Subcutaneous abdominal adipose tissue (tissue), 5 donors: ENCODE data around the gene SMURF1.

Experiments used
- H3K27ac ChIP-seq: one replicate; pipeline ENCODE4 v1.7.0; 2013; ENCODE audit warnings: low read depth, mild to moderate bottlenecking, inconsistent platforms, low read length, moderate library complexity
- H3K27me3 ChIP-seq, 5 donors: one replicate each; pipeline ENCODE4 v1.7.0; 2013; ENCODE audit warnings: low read length in 5 of 5, inconsistent platforms in 1 of 5; ENCODE audit not compliant: control insufficient read depth in 5 of 5, insufficient read depth in 4 of 5
- H3K36me3 ChIP-seq, 5 donors: one replicate each; pipeline ENCODE4 v1.7.0; 2013; ENCODE audit warnings: low read length in 5 of 5; ENCODE audit not compliant: control insufficient read depth in 5 of 5, insufficient read depth in 5 of 5
- H3K4me1 ChIP-seq, 5 donors: one replicate each; pipeline ENCODE4 v1.7.0; 2013; ENCODE audit warnings: low read length in 5 of 5, mild to moderate bottlenecking in 3 of 5, moderate library complexity in 1 of 5; ENCODE audit not compliant: control insufficient read depth in 5 of 5, insufficient read depth in 5 of 5
- H3K4me3 ChIP-seq, 5 donors: one replicate each; pipeline ENCODE4 v1.7.0; 2013; ENCODE audit warnings: low read length in 5 of 5, low read depth in 1 of 5
- H3K9ac ChIP-seq, 5 donors: one replicate each; pipeline ENCODE4 v1.7.0; 2013; ENCODE audit warnings: low read length in 5 of 5, mild to moderate bottlenecking in 4 of 5, moderate library complexity in 3 of 5
- H3K9me3 ChIP-seq, 5 donors: one replicate each; pipeline ENCODE4 v1.7.0; 2013; ENCODE audit warnings: low read length in 5 of 5; ENCODE audit not compliant: control insufficient read depth in 5 of 5
- donor health status: healthy.
- donor health status: healthy.
- donor health status: healthy.
- donor health status: healthy.
- donor health status: healthy.

SMURF1 gene

DNA sequence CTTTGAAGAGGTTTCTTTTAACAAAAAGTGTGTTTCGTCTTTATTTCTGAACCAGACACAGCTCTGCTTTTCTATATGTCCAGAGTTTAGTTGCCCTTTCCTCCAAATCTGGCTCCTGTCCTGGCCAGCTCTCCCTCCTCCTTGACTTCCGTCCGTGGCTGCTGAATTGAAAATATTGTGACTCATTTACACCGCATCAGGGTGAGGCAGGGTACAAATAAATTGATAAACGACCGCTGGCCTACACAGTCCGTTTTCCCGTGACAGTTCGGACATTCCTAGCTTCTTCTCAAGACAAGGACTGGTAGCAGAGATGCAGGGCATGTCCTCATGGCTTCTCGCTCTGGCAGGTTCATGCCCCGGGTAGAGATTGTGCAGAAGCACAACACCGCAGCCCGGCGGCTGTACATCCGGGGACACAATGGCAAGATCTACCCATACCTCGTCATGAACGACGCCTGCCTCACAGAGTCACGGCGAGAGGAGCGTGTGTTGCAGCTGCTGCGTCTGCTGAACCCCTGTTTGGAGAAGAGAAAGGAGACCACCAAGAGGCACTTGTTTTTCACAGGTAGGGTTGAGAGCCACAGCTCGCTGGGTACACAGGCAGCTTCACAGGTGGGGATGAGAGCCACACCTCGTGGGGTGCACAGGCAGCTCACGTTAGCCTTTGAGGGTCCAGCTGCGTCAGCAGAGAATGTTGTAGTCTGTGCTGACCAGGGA is 139.0 kb downstream of the SMURF1 start:
- Histone ChIP-seq H3K4me3 (no peak overlapping the region), H3K9me3 (no peaks in the 10 kb centered on the region), H3K27ac (peak overlapping the region; percentile 19), H3K9ac (no peak overlapping the region), H3K4me1 (peaks cover 0 to 25% (median 18%) of the 10 kb centered on the region in 5 donors), H3K27me3 (no peaks in the 10 kb centered on the region), H3K36me3 (peaks cover 2 to 88% (median 71%) of the 10 kb centered on the region in 5 donors)

- peak overlapping the region; percentile 37 for H3K27ac ChIP-seq
- no peaks in the 10 kb centered on the region for H3K27me3 ChIP-seq
- H3K36me3 ChIP-seq: peaks cover 2 to 90% (median 72%) of the 10 kb centered on the region in 5 donors
- no peaks in the 10 kb centered on the region for H3K9me3 ChIP-seq
- H3K4me3 ChIP-seq: no peak overlapping the region
- H3K9ac ChIP-seq: no peak overlapping the region
- peaks cover 0 to 20% (median 11%) of the 10 kb centered on the region in 5 donors for H3K4me1 ChIP-seq
These were observed 139.7 kb downstream of the SMURF1 start for GRCh38 chr7:99004216-99004615.

- Histone ChIP-seq H3K9ac (no peak overlapping the region), H3K36me3 (peaks cover 2 to 90% (median 72%) of the 10 kb centered on the region in 5 donors), H3K9me3 (no peaks in the 10 kb centered on the region), H3K4me3 (no peak overlapping the region), H3K27ac (peak overlapping the region; percentile 37), H3K27me3 (no peaks in the 10 kb centered on the region), H3K4me1 (peaks cover 0 to 16% (median 7%) of the 10 kb centered on the region in 5 donors)
These were observed 140.5 kb downstream of the SMURF1 start for GRCh38 chr7:99003419-99003818.

GRCh38 chr7:99002827-99003212 is 141.1 kb downstream of the SMURF1 start:
- Histone ChIP-seq H3K9ac (no peak overlapping the region), H3K4me1 (peaks cover 0 to 16% (median 7%) of the 10 kb centered on the region in 5 donors), H3K9me3 (no peaks in the 10 kb centered on the region), H3K36me3 (peaks cover 2 to 86% (median 69%) of the 10 kb centered on the region in 5 donors), H3K27me3 (no peaks in the 10 kb centered on the region), H3K27ac (no peak overlapping the region), H3K4me3 (no peak overlapping the region)

DNA sequence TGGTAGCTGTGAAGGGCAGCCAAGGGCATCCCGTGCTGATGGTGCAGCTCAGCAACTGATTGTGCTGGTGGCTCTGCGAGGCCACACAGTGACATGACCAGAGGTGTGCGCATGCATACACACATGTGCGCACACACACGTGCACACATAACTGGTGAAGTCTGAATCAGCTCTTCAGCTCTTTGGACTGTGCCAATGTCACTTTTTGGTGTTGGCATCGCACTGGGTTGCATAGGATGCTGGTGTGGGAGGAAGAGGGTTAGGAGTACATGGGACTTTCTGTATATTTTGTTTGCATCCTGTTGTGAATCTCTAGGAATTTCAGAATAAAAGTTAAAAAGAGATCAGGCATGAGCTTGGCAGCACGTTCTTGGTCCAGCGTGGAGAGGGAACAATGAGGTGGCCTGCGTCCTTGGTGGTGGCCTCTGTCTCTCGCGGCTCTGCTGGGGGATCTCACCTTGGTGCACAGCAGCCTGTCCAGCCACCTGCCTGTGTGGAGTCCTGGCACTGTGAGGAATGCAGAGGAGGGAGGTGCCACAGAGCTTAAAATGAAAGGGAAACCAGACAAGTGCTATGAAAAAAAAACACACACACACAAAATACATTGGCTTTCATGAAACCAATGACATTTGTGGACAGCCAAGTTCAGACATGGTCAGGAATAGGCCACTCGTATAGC is 141.6 kb downstream of the SMURF1 start:
- no peak overlapping the region for H3K9ac ChIP-seq
- H3K36me3 ChIP-seq: peaks cover 2 to 86% (median 71%) of the 10 kb centered on the region in 5 donors
- H3K9me3 ChIP-seq: no peaks in the 10 kb centered on the region
- no peaks in the 10 kb centered on the region for H3K27me3 ChIP-seq
- H3K4me3 ChIP-seq: no peak overlapping the region
- peaks cover 0 to 16% (median 7%) of the 10 kb centered on the region in 5 donors for H3K4me1 ChIP-seq
- H3K27ac ChIP-seq: no peak overlapping the region

DNA sequence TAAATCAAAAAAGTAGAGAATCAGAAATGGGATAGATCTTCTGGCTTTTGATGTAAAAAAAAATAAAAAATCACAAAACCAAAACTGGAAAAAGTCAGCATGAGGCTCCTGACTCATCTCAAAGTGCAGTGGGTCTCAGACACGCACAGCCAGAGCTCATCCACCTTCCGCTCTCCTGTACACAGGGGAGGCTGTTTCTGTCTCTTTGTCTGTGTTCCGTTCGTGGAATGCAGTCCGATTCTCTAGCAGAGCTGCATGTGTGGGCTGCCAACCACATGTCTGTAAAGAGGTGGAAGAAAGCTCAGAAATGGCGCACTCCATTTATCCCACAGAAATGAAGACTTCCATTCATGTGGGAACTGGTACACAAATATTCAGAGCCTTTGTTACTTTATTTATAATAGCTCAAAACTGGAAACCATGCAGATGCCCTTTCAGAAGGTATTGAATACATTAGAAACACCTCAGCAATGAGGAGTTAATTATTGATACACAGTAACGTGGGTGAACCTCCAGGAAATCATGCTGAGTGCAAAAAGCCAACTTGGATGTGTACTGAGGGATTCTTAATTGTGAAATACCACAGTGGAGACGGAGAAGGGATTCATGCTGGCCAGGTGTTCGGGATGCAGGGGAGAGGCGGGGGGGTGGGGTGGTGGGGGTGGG is 142.3 kb downstream of the SMURF1 start:
- Histone ChIP-seq H3K27ac (no peak overlapping the region), H3K27me3 (no peaks in the 10 kb centered on the region), H3K9ac (no peak overlapping the region), H3K36me3 (peaks cover 2 to 80% (median 69%) of the 10 kb centered on the region in 5 donors), H3K4me1 (peaks cover 0 to 16% (median 7%) of the 10 kb centered on the region in 5 donors), H3K4me3 (no peak overlapping the region), H3K9me3 (no peaks in the 10 kb centered on the region)

DNA sequence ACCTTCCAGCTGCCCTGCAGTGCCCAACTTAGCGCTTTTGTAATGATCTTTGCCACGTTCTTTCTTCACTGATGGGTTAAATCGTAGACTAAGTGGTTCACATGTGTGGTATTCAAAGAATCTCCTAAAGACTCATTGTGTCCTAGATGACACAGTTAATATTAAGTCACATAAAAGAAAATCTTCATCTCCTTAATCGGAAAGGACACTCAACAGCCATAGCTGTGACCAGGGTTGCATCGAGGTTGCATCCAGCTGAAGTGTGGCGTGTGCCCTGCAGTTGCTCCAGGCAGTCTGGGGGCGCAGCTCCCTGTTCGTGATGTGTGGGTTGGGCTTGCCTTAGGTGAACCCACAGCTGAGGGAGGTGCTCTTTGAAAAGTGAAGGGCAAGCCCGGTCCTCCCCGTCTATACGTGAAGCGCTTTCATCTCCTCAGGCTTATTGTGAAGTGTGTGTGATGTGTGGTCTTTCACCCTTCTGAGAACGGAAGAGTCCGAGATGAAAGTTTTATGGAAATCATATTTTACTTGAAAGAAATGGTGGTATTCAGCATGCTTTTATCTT is 142.9 kb downstream of the SMURF1 start:
- H3K27ac ChIP-seq: no peak overlapping the region
- H3K9me3 ChIP-seq: no peaks in the 10 kb centered on the region
- no peaks in the 10 kb centered on the region for H3K27me3 ChIP-seq
- H3K4me1 ChIP-seq: peaks cover 0 to 16% (median 7%) of the 10 kb centered on the region in 5 donors
- peaks cover 2 to 77% (median 67%) of the 10 kb centered on the region in 5 donors for H3K36me3 ChIP-seq
- H3K4me3 ChIP-seq: no peak overlapping the region
- no peak overlapping the region for H3K9ac ChIP-seq

- H3K9me3 ChIP-seq: no peaks in the 10 kb centered on the region
- H3K27me3 ChIP-seq: no peaks in the 10 kb centered on the region
- peaks cover 0 to 16% (median 7%) of the 10 kb centered on the region in 5 donors for H3K4me1 ChIP-seq
- no peak overlapping the region for H3K4me3 ChIP-seq
- no peak overlapping the region for H3K9ac ChIP-seq
- peaks cover 2 to 77% (median 67%) of the 10 kb centered on the region in 5 donors for H3K36me3 ChIP-seq
- H3K27ac ChIP-seq: no peak overlapping the region
These were observed 143.6 kb downstream of the SMURF1 start for GRCh38 chr7:99000196-99000903.

DNA sequence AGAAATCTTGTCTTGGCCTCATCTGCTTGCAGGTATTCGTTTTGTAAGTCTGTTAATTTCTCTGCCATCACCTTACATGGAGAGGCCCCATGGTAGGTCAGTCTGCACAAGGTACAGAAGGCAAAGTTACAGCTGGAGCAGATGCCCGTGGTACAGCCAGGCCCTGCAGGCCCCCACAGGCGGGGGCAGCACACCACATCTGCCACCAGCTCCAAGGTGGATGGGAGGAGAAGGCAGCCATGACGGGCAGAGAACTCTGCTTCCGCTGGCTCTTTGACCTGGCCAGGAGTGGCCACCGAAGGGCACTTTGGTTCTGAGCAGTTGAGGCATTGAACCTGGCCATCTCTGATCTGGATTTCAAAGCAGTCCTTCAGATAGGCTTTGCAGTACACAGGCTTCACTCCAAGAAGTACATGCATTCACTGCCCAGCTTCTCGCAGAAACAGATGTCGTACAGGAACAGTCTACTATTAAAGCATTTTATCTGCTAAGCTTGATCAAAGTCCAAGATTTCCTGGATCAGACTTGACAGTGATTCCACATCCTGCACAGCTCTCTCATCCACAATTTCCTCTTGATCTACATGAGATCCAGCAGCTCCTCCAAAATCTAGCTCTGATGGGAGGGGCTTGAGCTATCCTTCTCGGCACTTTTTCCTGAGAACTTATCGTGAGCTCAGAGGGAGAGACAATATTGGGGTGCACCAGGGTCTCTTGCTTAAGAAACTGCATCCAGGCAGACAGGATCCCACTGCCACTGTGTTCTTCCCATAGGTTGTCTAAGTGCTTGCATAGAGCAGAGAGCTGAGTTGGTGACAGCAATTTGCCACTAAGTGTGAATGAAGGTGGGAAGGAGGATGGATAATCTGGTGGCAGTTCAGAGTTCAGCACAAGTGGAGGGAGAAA is 144.8 kb downstream of the SMURF1 start:
- Histone ChIP-seq H3K4me1 (peaks cover 0 to 9% (median 2%) of the 10 kb centered on the region in 5 donors), H3K36me3 (peaks cover 2 to 77% (median 69%) of the 10 kb centered on the region in 5 donors)

More for the DNA sequence above, 144.8 kb downstream of the SMURF1 start:
- no peak overlapping the region for H3K9ac ChIP-seq
- H3K27me3 ChIP-seq: no peaks in the 10 kb centered on the region
- H3K4me3 ChIP-seq: no peak overlapping the region
- no peak overlapping the region for H3K27ac ChIP-seq
- H3K9me3 ChIP-seq: no peaks in the 10 kb centered on the region
